Hepatocyte (in vitro differentiated cells): ENCODE measurements around the gene EXOC4.

Experiments
- CTCF ChIP-seq: fragments of 200-600 bp; sonication (generic); IDR thresholded peaks from 2 replicates; pipeline ENCODE4 v1.5.1; 2016; ENCODE audit warnings: antibody characterized with exemption, mild to moderate bottlenecking; ENCODE audit not compliant: poor library complexity
- EZH2 ChIP-seq: fragments of 200-600 bp; sonication (generic); IDR thresholded peaks from 2 replicates; pipeline ENCODE4 v1.6.1; 2016; ENCODE audit warnings: antibody characterized with exemption, mild to moderate bottlenecking, borderline replicate concordance

- TF ChIP-seq EZH2 (no peak), CTCF (no peak)
Measured at GRCh38 chr7:133295484-133295883, 42.6 kb downstream of the EXOC4 start.
